ENCODE results near the gene SMIM20.

GRCh38 chr4:25914670-25915352, 791 bp downstream of the SMIM20 start:
- TF ChIP-seq EZH2 (IDR thresholded peaks at IDR 0.05; ENCODE audit: low read depth, unreplicated experiment) (no peak), CTCF (conservative IDR thresholded peaks at IDR 0.05; ENCODE audit: low read depth in 2 of 2) (no peak), JUNB (IDR thresholded peaks at IDR 0.05; ENCODE audit: unreplicated experiment) (no peak), POLR2AphosphoS5 (IDR thresholded peaks at IDR 0.05; ENCODE audit: low read depth) (no peak), EZH2phosphoT487 (IDR thresholded peaks at IDR 0.05; ENCODE audit: unreplicated experiment) (no peak), REST (IDR thresholded peaks at IDR 0.05; ENCODE audit: unreplicated experiment) (no peak), ZNF114 (CRISPR knock-in tag; IDR thresholded peaks at IDR 0.05) (no peak), CREB1 (CRISPR knock-in tag; IDR thresholded peaks at IDR 0.05; ENCODE audit: low read depth) (no peak), NANOG (IDR thresholded peaks at IDR 0.05; ENCODE audit: borderline replicate concordance) (no peak), ETS1 (IDR thresholded peaks at IDR 0.05) (no peak)
- TF ChIP-seq, protein P1, sequence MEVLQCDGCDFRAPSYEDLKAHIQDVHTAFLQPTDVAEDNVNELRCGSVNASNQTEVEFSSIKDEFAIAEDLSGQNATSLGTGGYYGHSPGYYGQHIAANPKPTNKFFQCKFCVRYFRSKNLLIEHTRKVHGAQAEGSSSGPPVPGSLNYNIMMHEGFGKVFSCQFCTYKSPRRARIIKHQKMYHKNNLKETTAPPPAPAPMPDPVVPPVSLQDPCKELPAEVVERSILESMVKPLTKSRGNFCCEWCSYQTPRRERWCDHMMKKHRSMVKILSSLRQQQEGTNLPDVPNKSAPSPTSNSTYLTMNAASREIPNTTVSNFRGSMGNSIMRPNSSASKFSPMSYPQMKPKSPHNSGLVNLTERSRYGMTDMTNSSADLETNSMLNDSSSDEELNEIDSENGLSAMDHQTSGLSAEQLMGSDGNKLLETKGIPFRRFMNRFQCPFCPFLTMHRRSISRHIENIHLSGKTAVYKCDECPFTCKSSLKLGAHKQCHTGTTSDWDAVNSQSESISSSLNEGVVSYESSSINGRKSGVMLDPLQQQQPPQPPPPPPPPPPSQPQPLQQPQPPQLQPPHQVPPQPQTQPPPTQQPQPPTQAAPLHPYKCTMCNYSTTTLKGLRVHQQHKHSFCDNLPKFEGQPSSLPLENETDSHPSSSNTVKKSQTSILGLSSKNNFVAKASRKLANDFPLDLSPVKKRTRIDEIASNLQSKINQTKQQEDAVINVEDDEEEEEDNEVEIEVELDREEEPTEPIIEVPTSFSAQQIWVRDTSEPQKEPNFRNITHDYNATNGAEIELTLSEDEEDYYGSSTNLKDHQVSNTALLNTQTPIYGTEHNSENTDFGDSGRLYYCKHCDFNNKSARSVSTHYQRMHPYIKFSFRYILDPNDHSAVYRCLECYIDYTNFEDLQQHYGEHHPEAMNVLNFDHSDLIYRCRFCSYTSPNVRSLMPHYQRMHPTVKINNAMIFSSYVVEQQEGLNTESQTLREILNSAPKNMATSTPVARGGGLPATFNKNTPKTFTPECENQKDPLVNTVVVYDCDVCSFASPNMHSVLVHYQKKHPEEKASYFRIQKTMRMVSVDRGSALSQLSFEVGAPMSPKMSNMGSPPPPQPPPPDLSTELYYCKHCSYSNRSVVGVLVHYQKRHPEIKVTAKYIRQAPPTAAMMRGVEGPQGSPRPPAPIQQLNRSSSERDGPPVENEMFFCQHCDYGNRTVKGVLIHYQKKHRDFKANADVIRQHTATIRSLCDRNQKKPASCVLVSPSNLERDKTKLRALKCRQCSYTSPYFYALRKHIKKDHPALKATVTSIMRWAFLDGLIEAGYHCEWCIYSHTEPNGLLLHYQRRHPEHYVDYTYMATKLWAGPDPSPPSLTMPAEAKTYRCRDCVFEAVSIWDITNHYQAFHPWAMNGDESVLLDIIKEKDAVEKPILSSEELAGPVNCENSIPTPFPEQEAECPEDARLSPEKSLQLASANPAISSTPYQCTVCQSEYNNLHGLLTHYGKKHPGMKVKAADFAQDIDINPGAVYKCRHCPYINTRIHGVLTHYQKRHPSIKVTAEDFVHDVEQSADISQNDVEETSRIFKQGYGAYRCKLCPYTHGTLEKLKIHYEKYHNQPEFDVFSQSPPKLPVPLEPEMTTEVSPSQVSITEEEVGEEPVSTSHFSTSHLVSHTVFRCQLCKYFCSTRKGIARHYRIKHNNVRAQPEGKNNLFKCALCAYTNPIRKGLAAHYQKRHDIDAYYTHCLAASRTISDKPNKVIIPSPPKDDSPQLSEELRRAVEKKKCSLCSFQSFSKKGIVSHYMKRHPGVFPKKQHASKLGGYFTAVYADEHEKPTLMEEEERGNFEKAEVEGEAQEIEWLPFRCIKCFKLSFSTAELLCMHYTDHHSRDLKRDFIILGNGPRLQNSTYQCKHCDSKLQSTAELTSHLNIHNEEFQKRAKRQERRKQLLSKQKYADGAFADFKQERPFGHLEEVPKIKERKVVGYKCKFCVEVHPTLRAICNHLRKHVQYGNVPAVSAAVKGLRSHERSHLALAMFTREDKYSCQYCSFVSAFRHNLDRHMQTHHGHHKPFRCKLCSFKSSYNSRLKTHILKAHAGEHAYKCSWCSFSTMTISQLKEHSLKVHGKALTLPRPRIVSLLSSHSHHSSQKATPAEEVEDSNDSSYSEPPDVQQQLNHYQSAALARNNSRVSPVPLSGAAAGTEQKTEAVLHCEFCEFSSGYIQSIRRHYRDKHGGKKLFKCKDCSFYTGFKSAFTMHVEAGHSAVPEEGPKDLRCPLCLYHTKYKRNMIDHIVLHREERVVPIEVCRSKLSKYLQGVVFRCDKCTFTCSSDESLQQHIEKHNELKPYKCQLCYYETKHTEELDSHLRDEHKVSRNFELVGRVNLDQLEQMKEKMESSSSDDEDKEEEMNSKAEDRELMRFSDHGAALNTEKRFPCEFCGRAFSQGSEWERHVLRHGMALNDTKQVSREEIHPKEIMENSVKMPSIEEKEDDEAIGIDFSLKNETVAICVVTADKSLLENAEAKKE (CRISPR knock-in tag; IDR thresholded peaks at IDR 0.05), result no peak

Data from GM23338 (cell line).